HG03439 (cell line): ENCODE data around the gene ARFGEF3.
"Not testable (repeated sequence)": the region's sequence is repeated elsewhere in the genome, so short reads cannot be mapped to it uniquely, and the experiment has no call there.

Experiments used
- ATAC-seq: cut with Tn5 transposase; IDR thresholded peaks from one replicate; pipeline ENCODE4 v1.9.1; 2021; ENCODE audit warnings: mild to moderate bottlenecking, moderate library complexity; ENCODE audit not compliant: unreplicated experiment

The ARFGEF3 gene

DNA sequence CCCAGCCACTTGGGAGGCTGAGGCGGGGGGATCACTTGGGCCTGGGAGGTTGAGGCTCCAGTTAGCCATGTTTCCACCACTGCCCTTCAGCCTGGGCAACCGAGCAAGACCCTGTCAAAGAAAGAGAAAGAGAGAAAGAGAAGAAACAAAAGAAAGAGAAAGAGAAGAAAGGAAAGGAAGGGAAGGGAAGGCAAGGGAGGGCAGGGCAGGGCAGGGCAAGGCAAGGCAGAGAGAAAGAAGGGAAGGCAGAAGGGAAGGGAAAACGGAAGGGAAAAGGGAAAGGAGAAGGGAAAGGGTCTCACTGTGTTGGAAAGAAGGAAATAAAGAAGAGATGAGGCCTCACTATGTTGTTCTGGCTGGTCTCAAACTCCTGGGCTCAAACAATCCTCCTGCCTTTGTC, 104.4 kb downstream of the ARFGEF3 start:
- no peak for ATAC-seq

DNA sequence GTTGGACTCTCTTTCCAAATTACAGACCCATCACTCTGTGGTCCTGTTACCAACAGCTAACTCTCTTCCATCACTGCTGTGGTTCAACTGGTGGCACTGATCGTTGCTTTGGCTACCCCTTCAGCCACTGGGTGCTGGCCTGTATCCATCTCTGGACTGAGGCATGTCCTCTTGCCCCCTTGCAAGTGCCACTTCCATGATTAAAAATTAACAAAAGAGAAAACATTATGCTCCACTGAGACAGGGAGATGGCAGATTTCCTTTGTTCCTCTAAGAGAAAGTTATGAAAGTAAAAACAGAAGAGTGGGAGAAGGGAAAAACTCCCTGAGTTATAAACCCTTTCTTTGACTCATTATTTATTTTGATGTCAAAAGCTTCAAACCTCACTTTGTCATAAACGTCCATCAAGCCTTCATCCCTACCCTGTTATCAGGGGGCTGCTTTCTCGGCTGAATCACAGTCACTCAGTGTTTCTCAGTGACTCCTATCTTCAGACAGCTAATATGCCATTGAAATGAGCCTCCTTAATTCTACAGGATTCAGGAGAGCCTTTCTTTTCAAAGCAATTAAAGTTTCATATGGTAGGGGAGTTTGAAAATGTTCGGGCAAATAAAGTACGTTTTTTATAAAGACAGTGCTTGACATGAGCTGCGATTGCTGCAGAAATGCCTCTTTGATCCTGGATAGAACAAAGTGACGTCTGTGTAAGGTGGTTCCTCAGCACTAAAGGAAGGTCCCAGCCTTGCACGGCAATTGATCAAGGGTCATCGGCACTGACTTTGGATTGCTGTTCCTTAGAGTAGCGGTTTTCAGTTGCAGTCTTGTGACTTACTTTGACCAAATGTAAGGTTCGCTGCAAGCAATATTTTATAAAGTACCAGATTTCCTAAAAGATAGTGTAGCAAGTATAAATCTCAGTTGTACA, 106.5 kb downstream of the ARFGEF3 start:
- no peak for ATAC-seq

DNA sequence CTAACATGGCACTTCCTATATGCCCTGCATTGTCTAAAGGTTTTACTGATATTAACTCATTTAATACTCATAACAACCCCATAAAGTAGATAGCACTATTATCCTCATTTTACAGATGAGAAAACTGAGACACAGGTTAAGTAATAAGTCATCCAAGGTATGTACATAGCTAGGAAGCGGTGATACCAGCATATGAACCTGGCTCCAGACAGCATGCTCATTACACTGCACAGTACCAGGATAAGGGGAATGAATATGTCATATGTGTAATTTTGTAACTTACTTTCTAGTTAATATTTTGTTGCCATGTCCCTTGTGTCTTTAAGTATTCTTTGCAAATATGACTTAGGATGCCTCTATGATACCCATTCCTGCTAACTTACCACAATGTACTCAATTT, 109.7 kb downstream of the ARFGEF3 start:
- no peak for ATAC-seq

DNA sequence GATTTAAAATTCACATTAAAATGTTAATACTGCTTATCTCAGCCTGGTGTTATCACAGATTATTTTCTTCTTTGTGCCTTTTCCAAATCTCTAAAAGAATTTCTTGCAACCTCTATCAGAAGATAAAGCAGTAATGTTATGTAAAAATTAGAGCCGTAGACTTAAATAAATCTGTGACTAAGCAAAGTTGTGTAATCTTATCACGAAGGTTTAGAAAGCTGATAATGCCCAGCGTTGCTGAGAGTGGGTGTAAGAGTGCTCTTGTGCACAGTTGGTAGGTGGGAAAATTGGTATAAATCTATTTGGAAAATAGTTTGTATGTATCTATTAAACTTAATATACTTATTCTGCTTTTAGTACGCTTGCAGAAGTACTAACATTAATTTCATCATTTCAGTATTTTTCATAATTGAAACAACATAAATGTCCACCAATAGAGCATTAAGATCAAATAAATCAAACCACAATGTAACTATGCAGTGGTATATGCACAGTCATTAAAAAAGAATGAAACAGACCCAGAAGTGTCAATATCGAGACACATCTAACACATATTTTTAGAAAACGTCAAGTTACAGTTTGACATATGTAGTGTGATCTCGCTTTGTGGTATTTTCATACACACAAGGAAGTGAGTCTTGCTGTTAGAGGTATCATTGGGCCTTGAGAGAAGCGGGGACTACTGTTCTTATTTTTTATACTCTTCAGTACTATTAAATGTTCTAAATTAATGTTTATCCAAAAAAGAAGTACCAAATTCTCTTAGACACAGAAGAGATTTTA, 111.0 kb downstream of the ARFGEF3 start:
- no peak for ATAC-seq

DNA sequence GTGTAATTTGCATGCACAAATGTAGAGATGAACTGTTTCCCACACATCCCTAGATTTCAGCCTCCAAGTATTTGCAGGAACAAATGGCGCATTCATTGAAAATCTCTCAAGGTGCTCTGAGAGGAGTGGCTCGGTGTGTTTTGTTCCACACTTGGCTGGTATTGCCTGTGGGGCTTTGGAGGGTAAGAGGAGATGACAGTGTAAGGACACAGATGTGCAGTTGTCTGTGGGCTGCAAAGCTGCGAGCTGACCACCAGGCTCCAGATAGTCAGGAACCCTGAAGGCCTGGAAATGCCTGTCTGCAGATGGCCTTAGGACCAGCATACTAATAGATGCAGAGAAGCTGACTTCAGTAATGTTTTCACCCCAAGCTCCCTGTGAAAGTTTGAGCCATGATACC, 114.2 kb downstream of the ARFGEF3 start:
- no peak for ATAC-seq

DNA sequence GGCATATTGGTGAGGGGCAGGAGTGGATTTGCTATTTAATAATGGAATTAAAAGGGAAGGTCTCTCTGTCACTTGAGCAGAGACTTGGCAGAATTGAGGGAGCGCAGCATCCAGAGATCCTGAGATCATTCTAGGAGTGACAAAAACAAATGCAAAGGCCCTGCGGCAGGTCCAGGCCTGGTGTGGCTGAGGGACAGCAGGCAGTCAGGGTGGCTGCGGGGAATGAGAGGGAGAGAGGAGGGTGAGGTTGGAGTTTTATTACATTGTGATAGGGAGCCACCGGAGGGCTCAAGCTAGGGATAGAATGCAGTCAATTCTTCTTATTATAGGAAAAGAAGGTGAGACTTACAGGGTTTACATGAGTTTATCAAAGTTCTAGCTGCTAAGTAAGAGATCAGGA, 116.1 kb downstream of the ARFGEF3 start:
- no peak for ATAC-seq

DNA sequence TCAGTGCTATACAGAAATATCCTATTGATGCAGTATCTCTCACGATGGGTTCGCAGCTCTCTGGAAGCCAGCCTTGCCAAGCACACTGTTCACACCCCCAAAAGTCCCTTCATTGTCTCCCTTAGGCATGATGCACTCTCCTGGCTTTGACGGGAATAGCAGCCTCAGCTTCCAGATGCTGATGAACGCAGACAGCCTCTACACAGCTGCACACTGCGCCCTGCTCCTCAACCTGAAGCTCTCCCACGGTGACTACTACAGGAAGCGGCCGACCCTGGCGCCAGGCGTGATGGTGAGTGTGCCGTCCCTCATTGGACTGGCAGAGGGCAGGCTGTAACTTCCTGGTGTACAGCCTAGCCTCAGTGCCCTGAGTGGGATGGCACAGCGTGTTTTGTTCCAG, 116.6 kb downstream of the ARFGEF3 start:
- no peak for ATAC-seq

DNA sequence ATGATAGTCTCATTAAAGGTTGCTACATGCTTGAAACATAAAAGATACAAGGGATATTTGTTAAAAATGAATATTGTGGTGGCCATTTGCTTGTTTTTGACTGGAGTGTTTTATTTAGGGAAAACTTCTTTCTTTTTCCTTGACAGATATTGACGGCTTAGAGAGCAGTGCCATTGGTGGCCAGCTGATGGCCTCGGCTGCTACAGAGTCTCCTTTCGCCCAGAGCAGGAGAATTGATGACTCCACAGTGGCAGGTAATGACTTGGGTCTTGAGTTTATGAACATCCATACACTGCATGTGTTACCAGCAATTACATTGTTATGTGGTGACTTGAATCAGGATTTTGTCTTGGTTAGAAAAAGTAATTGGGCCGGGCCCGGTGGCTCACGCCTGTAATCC, 124.1 kb downstream of the ARFGEF3 start:
- no peak for ATAC-seq

DNA sequence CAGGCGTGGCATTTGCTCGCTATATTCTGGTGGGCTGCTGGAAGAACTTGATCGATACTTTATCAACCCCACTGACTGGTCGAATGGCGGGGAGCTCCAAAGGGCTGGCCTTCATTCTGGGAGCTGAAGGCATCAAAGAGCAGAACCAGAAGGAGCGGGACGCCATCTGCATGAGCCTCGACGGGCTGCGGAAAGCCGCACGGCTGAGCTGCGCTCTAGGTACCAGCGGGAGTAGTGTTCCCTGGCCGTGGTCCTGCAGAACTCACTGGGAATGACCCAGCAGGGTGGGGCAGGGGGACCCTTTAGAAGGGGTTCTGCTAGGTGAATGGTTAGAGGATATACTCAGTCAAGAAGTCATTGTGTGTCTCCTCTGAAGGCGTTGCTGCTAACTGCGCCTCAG, 125.0 kb downstream of the ARFGEF3 start:
- ATAC-seq, result no peak

DNA sequence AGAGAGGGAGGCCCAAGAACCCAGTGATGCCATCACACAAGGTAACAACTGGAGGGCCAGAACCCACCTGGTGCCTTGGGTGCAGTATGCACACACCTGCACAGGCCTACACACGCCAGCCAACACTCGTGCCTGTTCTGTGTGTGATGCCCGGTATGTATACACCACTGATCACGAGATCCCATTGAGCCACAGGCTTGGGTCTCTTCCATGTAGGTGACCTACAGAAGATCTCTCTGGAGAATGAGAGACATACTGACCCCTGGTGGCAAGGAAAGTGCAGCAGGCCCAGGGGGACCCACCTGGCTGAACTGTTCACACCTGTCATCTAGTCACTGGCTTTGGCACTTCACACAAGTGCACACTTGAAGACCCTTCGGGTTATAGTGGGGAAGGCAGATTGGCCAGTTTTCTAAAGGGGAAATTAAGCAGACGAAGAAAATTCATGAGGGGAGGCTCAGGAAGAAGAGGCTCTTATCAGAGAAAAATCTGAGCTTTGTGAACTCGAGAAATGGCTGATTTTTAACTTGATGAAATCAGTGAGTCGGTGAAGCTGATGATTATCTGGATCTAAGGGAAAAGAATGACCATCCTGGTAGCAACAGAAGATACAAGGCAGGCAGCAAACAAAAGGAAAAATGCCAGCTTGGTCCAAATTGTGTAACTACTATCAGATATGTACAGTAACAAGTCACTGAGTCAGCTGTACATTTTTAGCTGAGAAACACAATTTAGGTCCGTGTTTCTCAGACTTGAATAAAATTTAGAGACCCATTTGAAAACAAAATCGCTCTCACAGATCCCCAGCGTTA, 125.6 kb downstream of the ARFGEF3 start:
- ATAC-seq, result no peak

DNA sequence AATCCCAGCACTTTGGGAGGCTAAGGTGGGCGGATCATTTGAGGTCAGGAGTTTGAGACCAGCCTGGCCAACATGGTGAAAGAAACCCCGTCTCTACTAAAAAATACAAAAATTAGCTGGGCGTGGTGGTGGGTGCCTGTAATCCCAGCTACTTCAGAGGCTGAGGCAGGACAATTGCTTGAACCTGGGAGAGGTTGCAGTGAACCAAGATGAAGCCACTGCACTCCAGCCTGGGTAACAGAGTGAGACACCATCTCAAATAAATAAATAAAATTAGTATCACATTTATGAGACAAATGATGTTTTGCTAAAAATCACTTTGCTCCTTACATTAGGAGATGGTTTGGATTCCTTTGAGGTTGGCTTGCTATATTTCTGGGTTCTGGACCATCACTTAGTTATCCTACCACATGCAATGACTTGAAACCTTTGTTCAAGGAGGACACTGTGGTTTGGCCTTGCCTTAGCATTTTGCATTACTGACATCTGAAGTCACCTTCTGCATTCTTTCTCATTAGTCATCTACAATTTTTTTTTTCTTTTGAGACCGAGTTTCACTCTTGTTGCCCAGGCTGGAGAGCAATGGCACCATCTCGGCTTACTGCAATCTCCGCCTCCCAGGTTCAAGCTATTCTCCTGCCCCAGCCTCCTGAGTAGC, 126.8 kb downstream of the ARFGEF3 start:
- not testable (repeated sequence) for ATAC-seq

DNA sequence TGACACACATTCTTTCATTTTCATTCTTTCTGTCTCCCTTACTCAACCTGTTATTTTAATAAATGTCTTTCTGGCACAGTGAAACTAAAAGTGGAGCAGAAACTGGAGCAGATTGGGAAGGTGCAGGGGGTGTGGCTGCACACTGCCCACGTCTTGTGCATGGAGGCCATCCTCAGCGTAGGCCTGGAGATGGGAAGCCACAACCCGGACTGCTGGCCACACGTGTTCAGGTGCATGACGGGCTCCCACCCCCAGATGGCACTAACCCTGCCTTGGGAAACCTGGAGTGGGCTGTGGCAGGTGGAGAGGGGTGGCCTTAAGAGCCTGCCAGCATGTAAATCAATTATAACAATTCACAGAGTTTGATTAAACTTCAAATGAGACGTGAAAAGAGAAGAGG, 128.0 kb downstream of the ARFGEF3 start:
- ATAC-seq, result no peak

DNA sequence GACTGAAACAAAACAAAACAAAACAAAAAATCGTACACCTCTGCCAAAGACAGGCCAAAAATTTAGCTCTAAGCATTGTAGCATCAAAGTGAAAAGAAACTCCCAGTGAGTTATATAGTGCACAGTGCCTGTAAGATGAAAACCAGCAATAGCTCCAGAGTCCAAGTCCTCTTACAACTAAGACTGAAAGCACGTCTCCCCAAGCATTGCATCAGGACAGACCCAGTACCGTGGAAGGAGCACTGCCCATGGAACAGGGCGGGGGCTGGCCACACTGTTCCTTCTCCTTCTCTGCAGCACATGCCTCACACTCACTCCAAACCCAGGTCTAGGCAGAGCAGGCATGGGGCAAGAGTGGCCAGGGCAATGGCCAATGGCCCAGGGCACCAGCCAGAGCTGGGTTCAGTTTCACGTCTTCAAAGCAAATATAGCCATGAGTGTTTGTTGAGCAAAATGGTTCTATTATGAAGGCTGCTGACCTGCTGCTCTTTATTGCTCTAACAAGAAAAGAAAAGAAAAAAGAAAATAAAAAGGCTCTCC, 128.8 kb downstream of the ARFGEF3 start:
- ATAC-seq, result no peak

DNA sequence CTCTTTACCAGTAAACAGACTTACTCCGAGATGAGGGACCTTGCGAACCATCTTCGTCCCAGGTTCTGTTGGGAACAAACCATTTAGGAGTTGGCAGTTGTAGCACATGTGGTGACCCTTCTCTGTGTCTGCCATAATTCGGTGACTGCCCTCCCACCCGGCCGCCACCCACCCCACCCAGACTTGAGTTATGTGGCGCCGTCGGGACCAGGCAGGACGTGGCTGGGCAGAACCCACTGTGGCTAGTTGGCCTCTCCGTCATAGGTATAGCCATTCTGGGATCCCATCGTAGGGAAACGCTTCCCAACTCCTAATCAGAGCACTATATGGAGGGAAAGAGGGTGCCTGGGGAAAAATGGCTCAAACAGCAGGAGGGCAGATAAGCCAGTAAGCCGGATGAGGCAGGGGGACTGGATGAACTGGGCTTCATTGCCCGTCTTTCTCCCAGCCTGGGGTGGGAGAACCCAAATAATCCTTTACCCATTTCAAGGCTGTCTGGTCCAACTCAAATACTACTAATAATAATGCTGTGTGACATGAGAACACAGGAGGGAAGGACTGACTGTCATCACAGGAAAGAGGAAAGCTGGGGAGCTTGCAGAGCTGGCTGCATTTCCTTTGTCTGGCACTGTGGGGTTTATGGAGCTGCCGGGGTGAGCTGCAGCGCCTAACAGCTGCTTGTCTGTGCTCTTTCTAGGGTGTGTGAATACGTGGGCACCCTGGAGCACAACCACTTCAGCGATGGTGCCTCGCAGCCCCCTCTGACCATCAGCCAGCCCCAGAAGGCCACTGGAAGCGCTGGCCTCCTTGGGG, 129.5 kb downstream of the ARFGEF3 start:
- ATAC-seq, result no peak

DNA sequence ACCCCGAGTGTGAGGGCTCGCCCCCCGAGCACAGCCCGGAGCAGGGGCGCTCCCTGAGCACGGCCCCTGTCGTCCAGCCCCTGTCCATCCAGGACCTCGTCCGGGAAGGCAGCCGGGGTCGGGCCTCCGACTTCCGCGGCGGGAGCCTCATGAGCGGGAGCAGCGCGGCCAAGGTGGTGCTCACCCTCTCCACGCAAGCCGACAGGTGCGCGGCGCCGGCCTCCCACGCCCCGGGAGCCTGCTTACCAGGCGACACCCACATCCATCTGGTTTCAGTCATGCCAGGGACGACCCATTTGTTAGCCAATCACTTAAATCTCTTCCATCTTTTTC, 130.1 kb downstream of the ARFGEF3 start:
- no peak for ATAC-seq

DNA sequence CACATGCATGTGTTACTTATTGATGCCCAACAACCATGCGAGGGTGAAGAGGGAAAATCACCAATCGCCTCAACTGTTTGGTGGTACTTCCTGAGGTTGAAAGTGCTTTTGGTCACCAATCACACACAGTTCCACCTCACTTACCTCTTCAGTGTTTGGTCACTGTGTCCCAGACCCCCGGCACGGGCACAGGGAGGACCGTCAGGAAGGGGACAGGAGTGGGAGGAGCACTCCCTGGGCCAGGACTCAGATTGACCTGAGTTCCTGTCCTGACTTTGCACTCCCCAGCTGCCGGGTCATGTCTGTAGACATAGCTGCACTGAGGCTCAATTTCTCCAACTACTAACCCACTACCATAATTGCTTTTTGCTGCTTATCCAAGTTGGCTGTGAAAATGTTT, 130.7 kb downstream of the ARFGEF3 start:
- no peak for ATAC-seq

DNA sequence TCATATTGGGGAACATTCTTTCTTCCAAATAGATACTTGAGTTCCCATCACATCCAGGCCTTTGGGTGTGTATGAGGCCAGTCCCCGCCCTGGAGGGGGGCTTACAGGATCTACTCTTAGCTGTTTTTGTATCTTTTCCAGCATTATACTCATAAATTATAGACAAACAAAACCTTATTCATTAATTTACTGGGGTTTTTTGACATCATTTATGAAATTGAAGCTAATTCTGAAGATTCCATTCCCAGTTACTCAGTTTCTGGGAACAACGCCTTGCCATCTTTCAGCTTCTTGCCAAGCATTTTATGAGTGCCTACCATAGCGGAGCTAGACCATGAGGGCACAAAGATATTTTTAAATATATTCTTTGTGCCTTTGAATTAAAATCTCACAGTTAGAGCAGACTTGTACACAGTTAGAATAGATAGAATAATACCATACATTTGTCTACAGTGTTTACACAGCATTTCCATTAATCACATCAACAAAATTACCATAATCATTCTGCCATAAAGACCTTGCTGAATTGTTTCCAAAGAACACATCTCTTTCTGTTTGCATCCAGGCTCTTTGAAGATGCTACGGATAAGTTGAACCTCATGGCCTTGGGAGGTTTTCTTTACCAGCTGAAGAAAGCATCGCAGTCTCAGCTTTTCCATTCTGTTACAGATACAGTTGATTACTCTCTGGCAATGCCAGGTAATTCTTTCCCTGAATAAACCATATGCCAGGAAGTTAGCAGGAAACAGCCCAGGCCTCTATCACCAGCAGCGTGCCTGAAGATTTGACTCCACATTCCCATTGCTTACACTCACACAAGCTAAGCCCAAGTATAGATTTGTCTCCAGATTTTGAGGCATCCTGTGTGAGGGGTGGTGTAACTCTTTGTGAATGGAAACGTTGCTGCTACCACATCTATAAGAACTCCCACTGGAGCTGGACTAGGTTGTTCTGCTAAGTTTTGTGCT, 132.0 kb downstream of the ARFGEF3 start:
- ATAC-seq, result no peak

DNA sequence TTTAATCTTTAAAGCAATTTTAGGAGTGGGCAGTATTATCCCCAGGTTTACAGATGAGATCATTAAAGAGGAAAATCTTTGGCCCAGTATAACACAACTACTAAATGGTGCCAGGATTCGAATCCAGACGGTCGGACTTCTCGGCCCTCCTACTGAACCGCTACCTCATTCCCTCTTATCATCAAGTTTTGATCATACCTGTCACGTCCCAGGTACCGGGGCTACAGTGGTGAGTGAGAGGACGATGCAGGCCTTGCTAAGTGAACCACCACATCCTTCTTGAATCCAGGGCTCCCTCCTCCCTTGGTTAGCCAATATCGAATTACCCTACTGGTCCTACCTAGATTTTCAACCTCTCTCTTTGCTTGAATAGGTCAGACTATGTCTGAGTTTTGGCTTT, 134.6 kb downstream of the ARFGEF3 start:
- ATAC-seq, result no peak

DNA sequence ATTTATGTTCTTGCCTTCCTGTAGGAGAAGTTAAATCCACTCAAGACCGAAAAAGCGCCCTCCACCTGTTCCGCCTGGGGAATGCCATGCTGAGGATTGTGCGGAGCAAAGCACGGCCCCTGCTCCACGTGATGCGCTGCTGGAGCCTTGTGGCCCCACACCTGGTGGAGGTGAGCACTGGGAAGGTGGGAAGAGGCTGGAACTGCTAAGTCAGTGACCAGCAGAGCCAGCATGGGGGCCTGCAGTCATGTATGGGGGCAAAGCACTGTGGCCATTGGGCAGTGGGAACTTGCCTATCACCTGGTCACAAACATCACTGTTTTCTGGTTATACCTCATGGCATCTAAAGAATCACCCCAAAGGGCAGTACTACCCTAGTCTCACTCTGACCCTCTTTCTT, 135.0 kb downstream of the ARFGEF3 start:
- ATAC-seq, result no peak
